Middle frontal gyrus (tissue), 1 donor: ENCODE results near the gene GAB1.
"Not testable (repeated sequence)": the region's sequence is repeated elsewhere in the genome, so short reads cannot be mapped to it uniquely, and the experiment has no call there.

ENCODE experiments used
- DNase-seq: peaks from one replicate; pipeline ENCODE4 v3.0.0-alpha.2; 2015; ENCODE audit warnings: low spot score; ENCODE audit errors: extremely low spot score

GAB1 gene

DNA sequence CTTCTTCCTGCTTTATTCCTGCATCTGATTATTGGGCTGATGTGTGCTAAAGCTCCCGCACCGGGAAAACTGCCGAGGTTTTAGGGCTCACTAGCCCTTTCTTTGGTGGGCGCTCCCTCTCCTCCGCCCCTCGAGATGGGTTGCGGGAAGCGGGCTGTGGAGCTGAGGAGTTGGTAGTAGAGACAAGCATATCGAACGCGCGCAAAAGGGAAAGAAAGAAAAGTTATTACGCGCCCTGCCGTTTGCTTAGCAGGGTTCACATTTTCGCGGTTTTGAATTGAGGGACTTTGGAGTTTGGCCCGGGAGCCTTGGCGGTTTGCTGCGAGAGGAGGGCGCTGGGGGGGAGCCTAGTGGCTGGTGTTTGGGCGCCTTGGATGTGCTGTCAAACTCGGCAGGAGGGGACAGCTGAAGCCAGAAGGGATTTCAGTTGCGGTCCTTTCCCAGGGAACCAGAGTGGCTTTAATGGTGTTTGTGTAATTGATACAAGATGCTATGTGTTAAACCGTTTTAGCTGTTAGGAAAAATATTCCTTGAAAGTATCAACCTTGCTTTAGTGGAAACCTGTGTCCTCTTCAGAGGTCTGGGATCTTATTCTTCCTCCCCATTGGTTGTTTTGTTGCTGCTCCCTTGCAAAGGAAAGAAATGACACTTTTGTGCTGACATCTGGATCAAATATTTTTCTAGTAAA is 1.1 kb downstream of the GAB1 start:
- no peak for DNase-seq

- no peak for DNase-seq
Measured at GRCh38 chr4:143338313-143338712, 1.6 kb downstream of the GAB1 start.

GRCh38 chr4:143339497-143339896 is 2.8 kb downstream of the GAB1 start:
- no peak for DNase-seq

- no peak for DNase-seq
Measured at GRCh38 chr4:143341186-143341755, 4.6 kb downstream of the GAB1 start.

DNA sequence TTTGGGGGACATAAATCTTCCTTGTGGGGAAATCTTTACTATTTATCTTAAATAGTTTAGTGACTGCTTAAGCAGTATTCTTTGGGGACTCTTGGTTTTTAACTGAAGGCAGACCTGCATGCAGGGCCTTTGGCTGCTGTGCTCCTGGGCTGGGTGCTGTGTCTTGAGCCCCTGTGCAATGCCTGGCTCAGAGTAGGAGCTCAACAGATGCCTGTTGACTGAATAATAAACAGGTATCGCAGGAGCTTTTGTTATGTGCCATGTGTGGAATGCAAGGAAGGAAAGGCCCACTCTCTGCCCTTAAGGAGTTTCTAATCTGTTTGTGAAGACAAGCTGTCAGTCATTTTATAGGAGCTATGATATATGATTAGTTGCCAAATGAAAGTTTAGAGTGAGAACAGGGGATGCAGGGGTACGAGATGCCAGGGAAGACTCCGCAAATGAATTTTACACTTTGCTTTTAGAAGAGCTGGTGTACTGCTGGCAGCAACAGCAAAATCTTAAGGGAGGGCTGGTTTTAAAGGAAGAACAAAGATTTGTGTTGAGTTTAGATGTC is 6.7 kb downstream of the GAB1 start:
- DNase-seq = no peak

- DNase-seq = no peak
Measured at GRCh38 chr4:143344041-143344440, 7.4 kb downstream of the GAB1 start.

- DNase-seq = no peak
Measured at GRCh38 chr4:143344774-143345173, 8.1 kb downstream of the GAB1 start.

GRCh38 chr4:143345356-143345755 is 8.7 kb downstream of the GAB1 start:
- no peak for DNase-seq

DNA sequence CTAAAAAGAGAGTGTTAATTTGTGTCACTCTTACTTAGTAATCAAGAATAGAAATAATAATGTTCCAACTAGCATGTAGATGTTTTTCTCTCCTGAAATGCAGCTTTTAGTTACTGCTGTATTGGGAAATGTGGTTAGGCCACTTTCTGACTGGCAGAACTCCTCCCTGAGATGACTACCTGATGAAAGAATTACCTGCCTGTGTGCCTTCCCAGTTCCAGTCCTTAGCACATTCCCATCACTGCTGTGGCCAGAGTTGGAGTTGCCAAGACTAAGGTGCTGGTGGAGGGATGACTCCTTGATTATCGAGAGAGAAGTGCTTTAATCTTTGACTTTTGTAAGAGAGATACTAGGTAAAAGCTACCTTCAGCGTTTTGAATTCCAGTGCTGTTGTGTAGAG is 9.5 kb downstream of the GAB1 start:
- DNase-seq = no peak

DNA sequence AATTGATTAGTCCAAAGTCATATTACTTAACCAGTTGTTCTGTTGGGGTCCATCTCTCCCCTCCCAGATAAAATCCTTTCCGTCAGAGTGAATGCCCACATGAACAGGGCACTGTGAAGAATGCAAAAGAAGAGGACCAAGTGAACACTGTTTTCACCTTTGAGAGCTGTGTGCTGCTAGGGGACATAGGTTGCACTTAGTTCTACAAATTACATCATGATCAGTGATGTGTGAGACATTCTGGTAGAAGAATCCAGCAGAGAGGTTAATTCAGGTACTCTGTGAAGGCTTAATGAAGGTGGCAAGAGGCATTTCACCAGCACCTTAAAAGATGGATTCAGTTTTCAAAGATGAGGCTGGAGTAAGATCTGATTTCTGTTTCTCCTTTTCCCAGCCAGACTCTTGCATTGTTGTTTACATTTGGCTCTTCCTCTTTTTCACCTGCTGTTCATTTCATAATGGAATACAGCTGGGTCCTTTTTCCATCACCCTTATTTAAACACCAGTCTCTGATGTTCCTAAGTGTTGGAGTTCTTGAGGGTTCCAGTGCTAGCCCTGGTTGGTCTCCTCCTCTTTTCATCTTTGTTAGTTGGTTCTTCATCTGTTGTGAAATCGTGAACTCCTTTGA is 10.9 kb downstream of the GAB1 start:
- no peak for DNase-seq

DNA sequence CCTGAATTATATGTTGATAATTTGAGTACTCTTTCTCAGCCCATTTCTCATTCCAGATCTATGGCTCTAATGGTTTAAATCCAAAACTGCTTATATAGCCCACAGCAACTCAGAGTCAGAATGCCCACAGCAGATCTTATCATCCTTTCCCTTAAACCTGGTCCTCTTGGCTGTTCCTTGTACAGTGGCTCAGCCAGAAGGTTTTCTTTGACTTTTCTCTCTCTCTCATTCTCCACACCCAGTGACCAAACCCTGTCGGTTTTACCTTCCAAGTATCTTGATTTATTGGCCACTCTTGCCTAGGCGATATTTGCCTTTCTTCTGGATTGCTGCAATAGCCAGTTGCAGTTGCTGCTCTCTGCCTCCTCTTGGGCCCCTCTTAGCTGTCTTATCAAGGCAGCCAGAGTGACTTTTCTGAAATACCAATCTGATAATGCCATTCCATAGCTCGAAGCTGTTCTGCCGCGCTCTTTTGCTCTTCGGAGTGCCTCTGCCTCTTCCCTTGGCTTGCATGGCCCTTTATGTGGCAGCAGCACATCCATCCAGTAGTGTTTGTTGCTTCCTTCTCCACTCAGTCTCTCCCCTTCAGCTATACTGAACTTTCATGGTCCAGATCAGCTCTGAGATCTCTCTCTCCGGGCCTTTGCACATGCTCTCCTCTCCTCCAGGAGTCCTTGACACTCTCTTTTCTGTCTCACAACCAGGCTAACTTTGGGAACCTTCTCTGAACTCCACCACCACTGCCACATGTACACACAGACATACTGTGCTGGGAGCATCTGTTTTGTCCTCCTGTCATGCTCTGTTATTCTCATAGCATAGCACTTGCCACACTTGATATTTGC is 11.8 kb downstream of the GAB1 start:
- no peak for DNase-seq

GRCh38 chr4:143349858-143350527 is 13.3 kb downstream of the GAB1 start:
- DNase-seq = not testable (repeated sequence)

DNA sequence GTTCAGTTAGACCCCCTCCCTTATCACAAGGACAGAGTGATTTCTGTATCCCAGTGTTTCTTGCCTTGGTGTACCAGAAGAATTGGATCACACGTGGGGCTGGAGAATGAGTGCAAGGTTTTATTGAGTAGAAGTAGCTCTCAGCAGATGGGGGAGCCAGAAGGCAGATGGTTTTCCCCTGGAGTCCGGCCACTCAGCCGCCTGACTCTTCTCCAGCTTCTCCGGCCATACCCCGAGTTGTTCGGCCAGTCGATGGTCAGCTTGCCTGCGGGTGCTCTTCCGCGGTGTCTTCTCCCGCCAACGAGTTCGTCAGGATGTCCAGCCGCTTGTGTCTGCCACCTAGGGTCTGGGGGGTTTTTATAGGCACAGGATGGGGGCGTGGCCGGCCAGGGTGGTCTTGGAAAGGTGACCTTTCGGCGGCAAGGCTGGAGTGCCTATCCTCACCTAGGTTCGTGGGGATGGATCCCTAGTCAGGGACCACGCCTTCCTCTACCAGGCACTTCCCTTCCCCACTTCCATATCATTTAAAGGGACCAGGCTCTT is 14.5 kb downstream of the GAB1 start:
- no peak for DNase-seq

- DNase-seq = no peak
Measured at GRCh38 chr4:143351774-143352451, 15.2 kb downstream of the GAB1 start.

GRCh38 chr4:143352720-143353119 is 16.0 kb downstream of the GAB1 start:
- DNase-seq = no peak

DNA sequence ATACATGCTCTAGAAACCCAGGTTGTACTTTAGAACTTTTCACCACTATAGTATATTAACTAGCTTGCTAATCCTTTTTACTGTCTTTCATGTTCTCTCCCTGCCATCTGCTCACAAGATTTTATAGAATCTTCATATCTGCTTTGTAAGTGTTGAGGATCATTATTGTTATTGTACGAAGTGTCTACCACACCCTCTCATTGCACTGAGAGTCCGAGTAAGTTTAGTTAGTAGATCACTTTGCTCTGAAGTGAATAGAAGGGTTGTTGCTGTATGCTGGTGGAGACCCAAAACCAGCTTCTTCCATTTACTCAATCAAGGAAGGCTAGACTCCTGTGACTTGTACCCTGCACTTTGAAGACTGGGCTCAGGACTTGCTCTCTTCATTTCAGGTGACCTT is 17.1 kb downstream of the GAB1 start:
- DNase-seq = no peak

DNA sequence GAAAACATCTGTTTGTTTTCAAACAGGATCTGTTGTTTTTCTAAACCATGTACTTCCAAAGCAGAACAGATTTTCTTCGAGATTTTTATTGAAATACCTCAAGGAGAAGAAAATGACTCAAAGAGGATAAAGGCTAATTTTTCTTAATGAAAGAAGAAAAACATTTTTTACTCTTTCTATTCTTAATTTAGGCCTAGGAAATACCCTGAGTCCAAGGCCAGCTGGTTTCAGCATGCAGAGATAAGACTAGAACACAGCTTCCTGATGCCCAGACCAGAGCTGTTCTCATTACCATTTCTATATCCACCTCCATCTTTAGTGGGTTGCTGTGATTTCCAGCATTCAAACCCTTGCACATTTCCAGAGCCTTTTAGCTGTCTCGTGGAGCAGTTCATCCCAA is 18.3 kb downstream of the GAB1 start:
- no peak for DNase-seq

DNA sequence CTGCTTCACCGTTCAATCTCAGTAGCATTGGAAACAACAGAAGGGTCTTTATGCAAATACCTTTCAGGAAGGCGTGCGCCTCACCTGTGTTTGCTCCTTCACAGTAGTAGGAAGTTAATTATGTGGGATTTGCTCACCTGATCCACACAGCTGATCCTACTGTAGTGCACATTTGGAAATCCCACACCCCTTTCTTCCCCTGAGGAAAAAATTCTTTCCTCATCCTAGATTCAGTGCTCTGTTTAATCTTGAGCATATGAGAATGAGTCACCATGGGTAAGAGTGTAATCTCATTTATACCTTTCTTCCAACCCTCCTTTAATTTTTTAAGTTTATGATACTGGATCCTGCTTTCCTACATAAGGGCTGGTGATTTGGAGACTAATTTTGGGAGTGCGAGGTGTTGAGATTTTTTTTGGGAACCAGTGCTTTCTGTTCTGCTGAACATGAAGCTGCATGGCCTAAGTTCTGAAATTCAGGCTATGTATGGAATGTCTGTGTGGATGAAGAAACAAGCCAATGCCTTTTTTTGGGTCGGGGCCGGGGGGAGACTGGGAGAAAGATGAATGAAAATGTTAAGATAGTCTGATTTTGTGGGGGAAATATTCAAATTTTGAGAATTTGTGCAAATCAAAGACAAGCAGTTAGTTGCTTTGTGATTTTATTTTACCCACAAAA is 19.0 kb downstream of the GAB1 start:
- DNase-seq = no peak

GRCh38 chr4:143356493-143356892 is 19.8 kb downstream of the GAB1 start:
- no peak for DNase-seq
